WTC11 (cell line): ENCODE measurements around the gene ANXA11. TPM values are rescaled to one million over a fixed set of nuclear protein-coding genes. Genes with fewer than 3 reads are reported as not detected.

Source experiments
- ATAC-seq: fragments of 200-7000 bp; cut with Tn5 transposase; 2 replicates; pipeline ENCODE4 v1.10.0; 2021; ENCODE audit warnings: mild to moderate bottlenecking, moderate library complexity
- CTCF ChIA-PET: fragments of 300-600 bp; sonication (Branson Sonifier 250); formaldehyde crosslinking; loops from one replicate; lab custom pipeline; 2021; ENCODE audit warnings: antibody characterized with exemption; lab: Charles Lee
- POLR2A ChIA-PET: fragments of 350-600 bp; sonication (Branson Sonifier 250); formaldehyde crosslinking; loops from one replicate; lab custom pipeline; 2021; ENCODE audit warnings: antibody characterized with exemption; lab: Charles Lee
- DNase-seq: peaks from one replicate; pipeline ENCODE4 v3.0.0; 2021; ENCODE audit warnings: low spot score
- H3K27ac Mint-ChIP-seq: 2 replicates; pipeline ENCODE4 v1.8.0; 2021; ENCODE audit warnings: mixed read lengths
- H3K27me3 Mint-ChIP-seq: 2 replicates; pipeline ENCODE4 v1.8.0; 2021; ENCODE audit warnings: low read depth, mild to moderate bottlenecking, moderate library complexity, mixed read lengths
- H3K36me3 Mint-ChIP-seq: 2 replicates; pipeline ENCODE4 v1.8.0; 2021; ENCODE audit warnings: mixed read lengths
- H3K4me1 Mint-ChIP-seq: 2 replicates; pipeline ENCODE4 v1.8.0; 2022; ENCODE audit warnings: mixed read lengths
- H3K4me3 Mint-ChIP-seq: 2 replicates; pipeline ENCODE4 v1.8.0; 2021; ENCODE audit warnings: mild to moderate bottlenecking, moderate library complexity, mixed read lengths
- H3K9me3 Mint-ChIP-seq: 2 replicates; pipeline ENCODE4 v1.8.0; 2021; ENCODE audit warnings: mixed read lengths
- ATF1 ChIP-seq: sonication (generic); formaldehyde crosslinking; IDR thresholded peaks from 2 replicates; pipeline ENCODE4 v1.8.1; 2023; ENCODE audit warnings: mild to moderate bottlenecking, moderate library complexity, missing genetic modification reagents
- CREM ChIP-seq: sonication (generic); formaldehyde crosslinking; IDR thresholded peaks from 2 replicates; pipeline ENCODE4 v1.8.1; 2022; ENCODE audit warnings: mild to moderate bottlenecking, missing genetic modification reagents, moderate library complexity
- ELF4 ChIP-seq: sonication (generic); formaldehyde crosslinking; IDR thresholded peaks from 2 replicates; pipeline ENCODE4 v1.8.1; 2022; ENCODE audit warnings: low read depth, mild to moderate bottlenecking, moderate library complexity, missing genetic modification reagents
- EMX1 ChIP-seq: fragments of 250-450 bp; sonication (Bioruptor Pico); IDR thresholded peaks from 2 replicates; pipeline ENCODE4 v1.8.0; 2021; ENCODE audit warnings: mild to moderate bottlenecking
- ESRRA ChIP-seq: sonication (generic); formaldehyde crosslinking; IDR thresholded peaks from 2 replicates; pipeline ENCODE4 v1.8.1; 2022; ENCODE audit warnings: mild to moderate bottlenecking, missing genetic modification reagents, borderline replicate concordance
- FOXP1 ChIP-seq: sonication (generic); formaldehyde crosslinking; IDR thresholded peaks from 2 replicates; pipeline ENCODE4 v1.8.0; 2022; ENCODE audit warnings: missing genetic modification reagents, mild to moderate bottlenecking, moderate library complexity, borderline replicate concordance
- HMGA2 ChIP-seq: fragments of 250-450 bp; sonication (Bioruptor Pico); IDR thresholded peaks from 2 replicates; pipeline ENCODE4 v1.4.0; 2021; ENCODE audit warnings: mild to moderate bottlenecking, moderate library complexity
- JUN ChIP-seq: sonication (generic); formaldehyde crosslinking; IDR thresholded peaks from 2 replicates; pipeline ENCODE4 v1.8.0; 2023; ENCODE audit warnings: mild to moderate bottlenecking, missing genetic modification reagents
- NFE2L1 ChIP-seq: sonication (generic); formaldehyde crosslinking; IDR thresholded peaks from 2 replicates; pipeline ENCODE4 v1.8.1; 2023; ENCODE audit warnings: missing genetic modification reagents
- PRRX2 ChIP-seq: fragments of 250-450 bp; sonication (Bioruptor Pico); IDR thresholded peaks from 2 replicates; pipeline ENCODE4 v1.8.0; 2021; ENCODE audit warnings: mild to moderate bottlenecking
- RORB ChIP-seq: fragments of 250-450 bp; sonication (Bioruptor Pico); IDR thresholded peaks from 2 replicates; pipeline ENCODE4 v1.9.0; 2021; ENCODE audit warnings: mild to moderate bottlenecking
- SMAD3 ChIP-seq: sonication (generic); formaldehyde crosslinking; IDR thresholded peaks from 2 replicates; pipeline ENCODE4 v1.8.0; 2022; ENCODE audit warnings: missing genetic modification reagents, mild to moderate bottlenecking, borderline replicate concordance
- SP1 ChIP-seq: sonication (generic); formaldehyde crosslinking; conservative IDR thresholded peaks from 2 replicates; pipeline ENCODE4 v1.8.1; 2022; ENCODE audit warnings: missing genetic modification reagents
- TEAD4 ChIP-seq: sonication (generic); formaldehyde crosslinking; IDR thresholded peaks from 2 replicates; pipeline ENCODE4 v1.8.0; 2022; ENCODE audit warnings: mild to moderate bottlenecking, missing genetic modification reagents
- ZBTB21 ChIP-seq: sonication (generic); formaldehyde crosslinking; IDR thresholded peaks from 2 replicates; pipeline ENCODE4 v1.8.1; 2023; ENCODE audit warnings: mild to moderate bottlenecking, missing genetic modification reagents, borderline replicate concordance
- ZNF121 ChIP-seq: sonication (generic); formaldehyde crosslinking; IDR thresholded peaks from 2 replicates; pipeline ENCODE4 v1.8.0; 2023; ENCODE audit warnings: missing genetic modification reagents
- ZNF138 ChIP-seq: sonication (generic); formaldehyde crosslinking; conservative IDR thresholded peaks from 2 replicates; pipeline ENCODE4 v1.8.1; 2022; ENCODE audit warnings: mild to moderate bottlenecking, moderate library complexity, missing genetic modification reagents
- ZNF317 ChIP-seq: sonication (generic); formaldehyde crosslinking; IDR thresholded peaks from 2 replicates; pipeline ENCODE4 v1.8.1; 2023; ENCODE audit warnings: low read depth, mild to moderate bottlenecking, moderate library complexity, missing genetic modification reagents, borderline replicate concordance
- ZNF396 ChIP-seq: fragments of 250-450 bp; sonication (Bioruptor Pico); IDR thresholded peaks from 2 replicates; pipeline ENCODE4 v1.8.0; 2021; ENCODE audit warnings: mild to moderate bottlenecking, moderate library complexity, borderline replicate concordance
- ZNF423 ChIP-seq: fragments of 250-450 bp; sonication (Bioruptor Pico); IDR thresholded peaks from 2 replicates; pipeline ENCODE4 v2.1.2; 2022; ENCODE audit warnings: mild to moderate bottlenecking, moderate library complexity
- ZNF671 ChIP-seq: fragments of 250-450 bp; sonication (Bioruptor Pico); IDR thresholded peaks from 2 replicates; pipeline ENCODE4 v1.8.0; 2021; ENCODE audit warnings: mild to moderate bottlenecking
- total RNA-seq: library from RNA; stranded (reverse); gene quantifications from 3 replicates; pipeline ENCODE4 v1.2.3, GENCODE V29; 2021
- TF ChIP-seq, protein P1 (sequence below): fragments of 250-450 bp; sonication (Bioruptor Pico); conservative IDR thresholded peaks from 2 replicates; pipeline ENCODE4 v1.9.0; 2021; ENCODE audit warnings: mild to moderate bottlenecking
- TF ChIP-seq, protein P2 (sequence below): sonication (generic); formaldehyde crosslinking; IDR thresholded peaks from 2 replicates; pipeline ENCODE4 v1.8.0; 2022; ENCODE audit warnings: mild to moderate bottlenecking, missing genetic modification reagents
- TF ChIP-seq, protein P3 (sequence below): sonication (generic); formaldehyde crosslinking; IDR thresholded peaks from 2 replicates; pipeline ENCODE4 v1.8.1; 2023; ENCODE audit warnings: mild to moderate bottlenecking, missing genetic modification reagents
- TF ChIP-seq, protein P4 (sequence below): sonication (generic); formaldehyde crosslinking; IDR thresholded peaks from 2 replicates; pipeline ENCODE4 v1.8.1; 2022; ENCODE audit warnings: mild to moderate bottlenecking, missing genetic modification reagents, moderate library complexity, borderline replicate concordance
- TF ChIP-seq, protein P5 (sequence below): sonication (generic); formaldehyde crosslinking; conservative IDR thresholded peaks from 2 replicates; pipeline ENCODE4 v1.8.1; 2023; ENCODE audit warnings: mild to moderate bottlenecking, low read depth, missing genetic modification reagents, moderate library complexity
- TF ChIP-seq, protein P6 (sequence below): sonication (generic); formaldehyde crosslinking; IDR thresholded peaks from 2 replicates; pipeline ENCODE4 v1.8.1; 2023; ENCODE audit warnings: mild to moderate bottlenecking, missing genetic modification reagents, moderate library complexity

Gene ANXA11
- total RNA-seq, 1 experiment from 2014 or later, result 83.3 TPM

DNA sequence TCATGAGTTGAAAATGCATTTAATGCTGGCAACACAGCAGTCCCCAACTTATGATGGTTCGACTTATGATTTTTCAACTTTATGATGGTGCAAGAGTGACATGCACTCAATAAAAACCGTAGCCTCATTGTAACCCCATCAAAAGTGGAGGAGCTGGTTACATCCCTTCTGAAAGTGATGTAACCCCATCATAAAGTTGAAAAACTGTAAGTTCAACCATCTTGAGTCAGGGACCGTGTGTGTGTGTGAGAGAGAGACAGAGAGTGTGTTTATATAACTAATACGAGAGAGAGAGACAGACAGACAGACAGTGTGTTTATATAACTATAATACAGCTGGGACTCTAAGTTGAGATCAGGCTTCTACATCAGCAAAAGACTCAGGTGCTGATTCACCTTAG, 21.0 kb downstream of the ANXA11 start (continued):
- TF ChIP-seq, protein P1, sequence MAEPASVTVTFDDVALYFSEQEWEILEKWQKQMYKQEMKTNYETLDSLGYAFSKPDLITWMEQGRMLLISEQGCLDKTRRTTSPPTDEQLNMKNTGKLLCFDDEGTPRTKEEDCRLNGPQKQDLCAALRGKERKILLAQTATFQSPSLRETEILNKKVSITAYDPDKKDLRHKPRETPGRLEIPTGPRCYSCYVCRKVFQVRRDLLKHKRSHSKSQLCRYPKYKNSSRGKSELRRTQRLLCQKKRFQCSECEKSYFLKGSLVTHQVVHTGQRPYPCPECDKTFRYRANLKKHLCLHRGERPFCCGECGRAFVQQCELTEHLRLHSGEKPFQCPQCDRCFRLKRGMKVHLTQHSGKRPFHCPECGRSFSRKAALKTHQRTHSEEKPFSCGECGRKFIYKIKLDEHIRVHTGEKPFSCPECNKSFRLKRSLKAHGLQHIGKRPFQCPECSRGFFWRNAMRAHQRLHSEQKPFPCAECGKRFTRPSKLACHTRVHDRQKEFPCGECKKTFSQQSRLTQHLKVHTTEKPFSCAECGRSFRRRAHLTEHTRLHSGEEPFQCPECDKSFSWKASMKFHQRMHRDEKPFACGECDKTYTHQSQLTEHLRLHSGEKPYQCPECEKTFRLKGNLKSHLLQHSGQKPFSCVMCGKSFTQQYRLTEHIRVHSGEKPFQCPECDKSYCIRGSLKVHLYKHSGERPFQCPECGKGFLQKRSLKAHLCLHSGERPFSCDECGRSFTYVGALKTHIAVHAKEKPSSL (CRISPR knock-in tag), result no peak
- TF ChIP-seq, protein P2, sequence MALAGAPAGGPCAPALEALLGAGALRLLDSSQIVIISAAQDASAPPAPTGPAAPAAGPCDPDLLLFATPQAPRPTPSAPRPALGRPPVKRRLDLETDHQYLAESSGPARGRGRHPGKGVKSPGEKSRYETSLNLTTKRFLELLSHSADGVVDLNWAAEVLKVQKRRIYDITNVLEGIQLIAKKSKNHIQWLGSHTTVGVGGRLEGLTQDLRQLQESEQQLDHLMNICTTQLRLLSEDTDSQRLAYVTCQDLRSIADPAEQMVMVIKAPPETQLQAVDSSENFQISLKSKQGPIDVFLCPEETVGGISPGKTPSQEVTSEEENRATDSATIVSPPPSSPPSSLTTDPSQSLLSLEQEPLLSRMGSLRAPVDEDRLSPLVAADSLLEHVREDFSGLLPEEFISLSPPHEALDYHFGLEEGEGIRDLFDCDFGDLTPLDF (CRISPR knock-in tag), result no peak

DNA sequence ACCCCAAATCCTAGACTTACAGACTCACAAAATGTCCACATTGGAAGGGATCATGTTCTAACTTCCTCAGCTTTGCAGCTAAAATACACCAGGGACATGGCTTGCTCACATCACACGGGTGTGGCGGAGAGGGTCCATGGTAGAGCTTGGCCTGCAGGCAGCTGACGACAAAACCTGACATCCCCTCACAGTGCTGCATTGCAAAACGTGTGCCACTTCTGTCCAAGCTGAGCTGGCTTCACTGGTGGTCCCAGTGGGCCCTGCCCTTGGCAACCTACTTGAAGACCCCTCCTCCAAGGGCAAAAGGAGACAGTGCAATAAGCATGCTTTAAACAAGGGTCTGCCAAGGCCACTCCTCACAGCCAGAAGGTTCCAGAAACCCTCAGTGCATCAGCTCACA, 21.9 kb downstream of the ANXA11 start:
- no peak for TF ChIP-seq ZNF138 (CRISPR knock-in tag)
- no peak for TF ChIP-seq ZNF396 (CRISPR knock-in tag)
- no peak for TF ChIP-seq JUN (CRISPR knock-in tag)
- TF ChIP-seq, protein P3, sequence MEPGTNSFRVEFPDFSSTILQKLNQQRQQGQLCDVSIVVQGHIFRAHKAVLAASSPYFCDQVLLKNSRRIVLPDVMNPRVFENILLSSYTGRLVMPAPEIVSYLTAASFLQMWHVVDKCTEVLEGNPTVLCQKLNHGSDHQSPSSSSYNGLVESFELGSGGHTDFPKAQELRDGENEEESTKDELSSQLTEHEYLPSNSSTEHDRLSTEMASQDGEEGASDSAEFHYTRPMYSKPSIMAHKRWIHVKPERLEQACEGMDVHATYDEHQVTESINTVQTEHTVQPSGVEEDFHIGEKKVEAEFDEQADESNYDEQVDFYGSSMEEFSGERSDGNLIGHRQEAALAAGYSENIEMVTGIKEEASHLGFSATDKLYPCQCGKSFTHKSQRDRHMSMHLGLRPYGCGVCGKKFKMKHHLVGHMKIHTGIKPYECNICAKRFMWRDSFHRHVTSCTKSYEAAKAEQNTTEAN (CRISPR knock-in tag), result no peak
- TF ChIP-seq ZNF671, result no peak

DNA sequence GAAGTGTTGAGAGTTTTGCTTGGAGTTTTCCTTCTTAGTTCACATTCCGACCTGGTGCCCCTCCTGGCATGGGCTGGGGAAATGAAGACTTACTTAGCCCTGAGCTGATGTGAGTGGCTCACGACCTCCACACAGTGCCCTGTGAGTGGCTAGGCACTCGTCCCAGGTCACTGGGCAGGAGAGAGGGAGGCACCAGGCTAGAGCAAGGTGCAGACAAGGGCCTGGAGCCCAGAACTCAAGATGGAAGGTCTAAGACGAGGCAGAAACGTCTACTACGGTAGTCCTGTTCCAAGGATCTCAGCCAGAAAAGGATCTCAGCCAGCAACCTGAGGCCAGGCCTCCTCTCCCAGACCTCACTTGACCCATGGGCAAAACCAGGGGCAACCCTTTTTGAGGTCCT, 22.4 kb downstream of the ANXA11 start:
- CTCF ChIA-PET, result no interaction called here
- Mint-ChIP-seq H3K4me1 (peaks cover 23% of the 10 kb centered on the region), H3K36me3 (no peaks in the 10 kb centered on the region), H3K27ac (peak overlapping the region; percentile 30; the same call in 1 of the 2 replicates), H3K27me3 (no peaks in the 10 kb centered on the region), H3K4me3 (no peak overlapping the region), H3K9me3 (no peaks in the 10 kb centered on the region)
- ATAC-seq (no peak), DNase-seq (no peak)
- POLR2A ChIA-PET, result interaction anchor here (0.8 kb wide), 1 partner anchor 25 kb away, joined by 3 read pairs; no protein-coding TSS in a partner anchor
- TF ChIP-seq HMGA2 (CRISPR knock-in tag) (no peak), PRRX2 (CRISPR knock-in tag) (no peak), ATF1 (no peak), EMX1 (CRISPR knock-in tag) (no peak), ESRRA (CRISPR knock-in tag) (no peak), CREM (CRISPR knock-in tag) (no peak), ELF4 (CRISPR knock-in tag) (no peak), ZNF317 (CRISPR knock-in tag) (no peak), ZBTB21 (no peak), FOXP1 (CRISPR knock-in tag) (no peak), NFE2L1 (CRISPR knock-in tag) (no peak), ZNF121 (CRISPR knock-in tag) (no peak), TEAD4 (CRISPR knock-in tag) (no peak), ZNF423 (CRISPR knock-in tag) (no peak), SMAD3 (CRISPR knock-in tag) (no peak), RORB (CRISPR knock-in tag) (no peak), SP1 (no peak)
- TF ChIP-seq, protein P4, sequence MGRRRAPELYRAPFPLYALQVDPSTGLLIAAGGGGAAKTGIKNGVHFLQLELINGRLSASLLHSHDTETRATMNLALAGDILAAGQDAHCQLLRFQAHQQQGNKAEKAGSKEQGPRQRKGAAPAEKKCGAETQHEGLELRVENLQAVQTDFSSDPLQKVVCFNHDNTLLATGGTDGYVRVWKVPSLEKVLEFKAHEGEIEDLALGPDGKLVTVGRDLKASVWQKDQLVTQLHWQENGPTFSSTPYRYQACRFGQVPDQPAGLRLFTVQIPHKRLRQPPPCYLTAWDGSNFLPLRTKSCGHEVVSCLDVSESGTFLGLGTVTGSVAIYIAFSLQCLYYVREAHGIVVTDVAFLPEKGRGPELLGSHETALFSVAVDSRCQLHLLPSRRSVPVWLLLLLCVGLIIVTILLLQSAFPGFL, result no peak
- TF ChIP-seq, protein P5, sequence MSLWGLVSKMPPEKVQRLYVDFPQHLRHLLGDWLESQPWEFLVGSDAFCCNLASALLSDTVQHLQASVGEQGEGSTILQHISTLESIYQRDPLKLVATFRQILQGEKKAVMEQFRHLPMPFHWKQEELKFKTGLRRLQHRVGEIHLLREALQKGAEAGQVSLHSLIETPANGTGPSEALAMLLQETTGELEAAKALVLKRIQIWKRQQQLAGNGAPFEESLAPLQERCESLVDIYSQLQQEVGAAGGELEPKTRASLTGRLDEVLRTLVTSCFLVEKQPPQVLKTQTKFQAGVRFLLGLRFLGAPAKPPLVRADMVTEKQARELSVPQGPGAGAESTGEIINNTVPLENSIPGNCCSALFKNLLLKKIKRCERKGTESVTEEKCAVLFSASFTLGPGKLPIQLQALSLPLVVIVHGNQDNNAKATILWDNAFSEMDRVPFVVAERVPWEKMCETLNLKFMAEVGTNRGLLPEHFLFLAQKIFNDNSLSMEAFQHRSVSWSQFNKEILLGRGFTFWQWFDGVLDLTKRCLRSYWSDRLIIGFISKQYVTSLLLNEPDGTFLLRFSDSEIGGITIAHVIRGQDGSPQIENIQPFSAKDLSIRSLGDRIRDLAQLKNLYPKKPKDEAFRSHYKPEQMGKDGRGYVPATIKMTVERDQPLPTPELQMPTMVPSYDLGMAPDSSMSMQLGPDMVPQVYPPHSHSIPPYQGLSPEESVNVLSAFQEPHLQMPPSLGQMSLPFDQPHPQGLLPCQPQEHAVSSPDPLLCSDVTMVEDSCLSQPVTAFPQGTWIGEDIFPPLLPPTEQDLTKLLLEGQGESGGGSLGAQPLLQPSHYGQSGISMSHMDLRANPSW, result no peak
- TF ChIP-seq, protein P6, sequence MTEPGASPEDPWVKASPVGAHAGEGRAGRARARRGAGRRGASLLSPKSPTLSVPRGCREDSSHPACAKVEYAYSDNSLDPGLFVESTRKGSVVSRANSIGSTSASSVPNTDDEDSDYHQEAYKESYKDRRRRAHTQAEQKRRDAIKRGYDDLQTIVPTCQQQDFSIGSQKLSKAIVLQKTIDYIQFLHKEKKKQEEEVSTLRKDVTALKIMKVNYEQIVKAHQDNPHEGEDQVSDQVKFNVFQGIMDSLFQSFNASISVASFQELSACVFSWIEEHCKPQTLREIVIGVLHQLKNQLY, result no peak

More for the DNA sequence above, 21.9 kb downstream of the ANXA11 start:
- H3K36me3 Mint-ChIP-seq, result no peaks in the 10 kb centered on the region
- DNase-seq, result no peak
- ChIA-PET CTCF (no interaction called here), POLR2A (interaction anchor here (0.8 kb wide), 1 partner anchor 25 kb away, joined by 3 read pairs; no protein-coding TSS in a partner anchor)
- H3K27ac Mint-ChIP-seq, result no peak overlapping the region
- H3K9me3 Mint-ChIP-seq, result no peaks in the 10 kb centered on the region
- H3K4me3 Mint-ChIP-seq, result no peak overlapping the region
- ATAC-seq, result no peak
- no peaks in the 10 kb centered on the region for H3K27me3 Mint-ChIP-seq
- peaks cover 20% of the 10 kb centered on the region for H3K4me1 Mint-ChIP-seq
